ENCODE data around the gene BCL2A1. TPM values are rescaled to one million over a fixed set of nuclear protein-coding genes. Genes with fewer than 3 reads are reported as not detected.

Gene BCL2A1
- total RNA-seq, 1 donor from 2014 or later = 0.49 TPM

GRCh38 chr15:79990280-79990996 is 19.4 kb upstream of the BCL2A1 start:
- TF ChIP-seq CTCF (IDR thresholded peaks at IDR 0.05; ENCODE audit: unreplicated experiment) = no peak
- H3K36me3 Mint-ChIP-seq = no peaks in the 10 kb centered on the region
- no peaks in the 10 kb centered on the region for H3K9me3 Mint-ChIP-seq
- H3K27me3 Mint-ChIP-seq (ENCODE audit: low read depth) = no peaks in the 10 kb centered on the region
- peaks cover 7% of the 10 kb centered on the region for H3K4me1 Mint-ChIP-seq
- DNase-seq (ENCODE audit: low spot score in 2 of 2, unreplicated experiment in 2 of 2) = no peak
- H3K4me3 Mint-ChIP-seq = no peak overlapping the region
- H3K27ac Mint-ChIP-seq = no peak overlapping the region

- TF ChIP-seq CTCF (IDR thresholded peaks at IDR 0.05; ENCODE audit: unreplicated experiment) = no peak
- no peaks in the 10 kb centered on the region for H3K36me3 Mint-ChIP-seq
- H3K4me3 Mint-ChIP-seq = no peak overlapping the region
- H3K27ac Mint-ChIP-seq = no peak overlapping the region
- no peaks in the 10 kb centered on the region for H3K9me3 Mint-ChIP-seq
- no peak for DNase-seq (ENCODE audit: low spot score in 2 of 2, unreplicated experiment in 2 of 2)
- no peaks in the 10 kb centered on the region for H3K27me3 Mint-ChIP-seq (ENCODE audit: low read depth)
- H3K4me1 Mint-ChIP-seq = peaks cover 7% of the 10 kb centered on the region
Observed at GRCh38 chr15:79989682-79990081, 18.7 kb upstream of the BCL2A1 start.

- no peaks in the 10 kb centered on the region for H3K9me3 Mint-ChIP-seq
- TF ChIP-seq CTCF (IDR thresholded peaks at IDR 0.05; ENCODE audit: unreplicated experiment) = no peak
- H3K4me3 Mint-ChIP-seq = no peak overlapping the region
- no peak for DNase-seq (ENCODE audit: low spot score in 2 of 2, unreplicated experiment in 2 of 2)
- H3K4me1 Mint-ChIP-seq = peaks cover 7% of the 10 kb centered on the region
- no peak overlapping the region for H3K27ac Mint-ChIP-seq
- no peaks in the 10 kb centered on the region for H3K36me3 Mint-ChIP-seq
- no peaks in the 10 kb centered on the region for H3K27me3 Mint-ChIP-seq (ENCODE audit: low read depth)
Observed at GRCh38 chr15:79989183-79989582, 18.2 kb upstream of the BCL2A1 start.

GRCh38 chr15:79988448-79989117 is 17.6 kb upstream of the BCL2A1 start:
- Mint-ChIP-seq H3K9me3 (no peaks in the 10 kb centered on the region), H3K4me1 (peaks cover 3% of the 10 kb centered on the region), H3K27me3 (ENCODE audit: low read depth) (no peaks in the 10 kb centered on the region)

GRCh38 chr15:79987969-79988368 is 17.0 kb upstream of the BCL2A1 start:
- TF ChIP-seq CTCF (IDR thresholded peaks at IDR 0.05; ENCODE audit: unreplicated experiment) = no peak
- Mint-ChIP-seq H3K4me1 (no peaks in the 10 kb centered on the region), H3K4me3 (no peak overlapping the region), H3K9me3 (no peaks in the 10 kb centered on the region), H3K27me3 (ENCODE audit: low read depth) (no peaks in the 10 kb centered on the region), H3K36me3 (no peaks in the 10 kb centered on the region), H3K27ac (no peak overlapping the region)
- no peak for DNase-seq (ENCODE audit: low spot score in 2 of 2, unreplicated experiment in 2 of 2)

More at GRCh38 chr15:79988448-79989117, 17.6 kb upstream of the BCL2A1 start:
- no peak overlapping the region for H3K4me3 Mint-ChIP-seq
- no peak for DNase-seq (ENCODE audit: low spot score in 2 of 2, unreplicated experiment in 2 of 2)
- no peak for TF ChIP-seq CTCF (IDR thresholded peaks at IDR 0.05; ENCODE audit: unreplicated experiment)
- H3K27ac Mint-ChIP-seq = no peak overlapping the region
- H3K36me3 Mint-ChIP-seq = no peaks in the 10 kb centered on the region
